ENCODE data around the gene GRK4. TPM values are rescaled to one million over a fixed set of nuclear protein-coding genes. Genes with fewer than 3 reads are reported as not detected.

GRK4 gene
- total and polyA plus RNA-seq, 2 donors (not counting 1 experiment from before 2014, with no cell fraction given), result 0.73 to 2.3 TPM

DNA sequence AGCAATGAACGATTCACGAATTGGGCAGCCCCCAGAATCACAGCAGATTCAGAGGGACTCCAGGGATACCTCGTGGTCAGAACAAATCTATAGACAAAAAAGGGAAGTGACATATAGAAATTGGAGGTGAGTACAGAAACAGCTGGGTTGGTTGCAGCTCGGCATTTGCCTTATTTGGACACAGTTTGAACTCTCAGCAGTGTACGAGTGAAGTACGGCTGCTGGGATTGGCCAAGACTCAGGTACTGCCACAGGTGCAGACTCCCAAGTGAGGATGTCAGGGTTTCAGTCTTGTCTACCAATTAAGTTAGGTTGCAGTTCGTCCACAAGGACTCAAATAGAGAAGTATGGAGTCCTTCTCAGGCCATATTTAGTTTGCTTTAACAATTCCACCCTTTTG, 82.8 kb downstream of the GRK4 start:
- ChIA-PET POLR2A (no interaction called here), CTCF (interaction anchor here (1.1 to 5.0 kb wide), 7 partner anchors 8 to 350 kb away, joined by 3 to 29 read pairs (median 3); no protein-coding TSS in a partner anchor)
- Histone ChIP-seq H3K4me2 (replicated peaks; ENCODE audit: low read depth, low read length, poor library complexity, severe bottlenecking) (peak overlapping the region; percentile 54), H3K79me2 (ENCODE audit: control insufficient read depth, insufficient read depth, low read length) (peaks cover 15% of the 10 kb centered on the region), H3K27me3 (replicated peaks in 1 of 4; ENCODE audit: control extremely low read depth in 1 of 4, control insufficient read depth in 3 of 4, insufficient read depth in 4 of 4, low read length in 3 of 4) (no peaks in the 10 kb centered on the region), H3K4me1 (ENCODE audit: control insufficient read depth in 2 of 2, insufficient read depth in 2 of 2, low read length in 2 of 2) (peaks cover 47 to 75% of the 10 kb centered on the region in 2 donors), H2AFZ (ENCODE audit: insufficient read depth, low read depth, low read length, poor library complexity, severe bottlenecking) (no peak overlapping the region), H3K9me3 (ENCODE audit: control extremely low read depth in 1 of 3, control insufficient read depth in 2 of 3, insufficient read depth in 1 of 3, low read length in 2 of 3) (peaks cover 0 to 12% (median 5%) of the 10 kb centered on the region in 3 donors), H4K20me1 (ENCODE audit: control insufficient read depth, insufficient read depth, low read length, poor library complexity, severe bottlenecking) (no peaks in the 10 kb centered on the region), H3K9ac (ENCODE audit: low read length) (peak overlapping the region; percentile 29), H3K4me3 (ENCODE audit: control extremely low read depth in 1 of 5, extremely low read depth in 1 of 5, insufficient read depth in 1 of 5, low read depth in 2 of 5, low read length in 4 of 5) (peak overlapping the region in 1 of 5 experiments; percentile 20), H3K36me3 (replicated peaks in 1 of 2; ENCODE audit: control extremely low read depth in 1 of 2, control insufficient read depth in 1 of 2, extremely low read depth in 1 of 2, insufficient read depth in 2 of 2, low read length in 1 of 2) (no peaks in the 10 kb centered on the region), H3K27ac (ENCODE audit: low read length in 2 of 2) (peak overlapping the region; percentile 83 to 97)
- intact Hi-C loops (cut with micrococcal nuclease), result loop anchor here (2.0 to 10.0 kb wide), 7 partner anchors 83 to 439 kb away; partner anchors contain the start of genes ADD1, GRK4 and NOP14
- no peaks in the 10 kb centered on the region for H3K27me3 Mint-ChIP-seq
- peak overlapping the region; percentile 54 for H3K4me3 Mint-ChIP-seq
- H3K4me1 Mint-ChIP-seq, result peaks cover 58% of the 10 kb centered on the region
- no peaks in the 10 kb centered on the region for H3K9me3 Mint-ChIP-seq (ENCODE audit: insufficient read depth)
- H3K27ac Mint-ChIP-seq, result peak overlapping the region; percentile 91
- DNase-seq, result peak; percentile 64
- ATAC-seq (ENCODE audit: low read depth), result no peak
- no peak for TF ChIP-seq CTCF (IDR thresholded peaks at IDR 0.05)
- no peak for TF ChIP-seq EZH2 (IDR thresholded peaks at IDR 0.05; ENCODE audit: borderline replicate concordance, insufficient read depth, low read depth, low read length, poor library complexity, severe bottlenecking)
- WGBS (ENCODE audit: insufficient coverage), result 35% methylated on average over 4 of the region's 7 CpGs

DNA sequence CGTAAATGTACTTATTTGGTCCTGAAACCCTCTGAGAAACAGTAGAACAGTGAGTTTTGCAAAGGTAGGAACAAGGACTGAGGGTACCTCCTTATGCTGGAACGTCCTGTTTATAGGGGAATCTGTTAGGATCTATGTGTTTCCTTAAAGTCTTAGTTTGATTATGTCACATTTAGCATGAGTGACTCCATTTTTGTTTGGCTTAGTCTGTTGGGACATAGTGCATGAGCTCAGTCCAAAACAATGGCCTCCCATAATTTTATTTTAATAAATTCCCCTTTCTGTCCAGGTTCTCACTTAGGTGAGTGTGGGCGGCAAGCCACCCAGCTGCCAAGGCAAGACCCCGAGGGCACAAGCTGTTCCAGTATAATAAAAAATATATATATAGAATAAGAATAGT, 83.3 kb downstream of the GRK4 start:
- WGBS (ENCODE audit: insufficient coverage), result 100% methylated on average over 1 of the region's 4 CpGs
- Histone ChIP-seq H3K36me3 (replicated peaks in 1 of 2; ENCODE audit: control extremely low read depth in 1 of 2, control insufficient read depth in 1 of 2, extremely low read depth in 1 of 2, insufficient read depth in 2 of 2, low read length in 1 of 2) (no peaks in the 10 kb centered on the region), H3K27me3 (replicated peaks in 1 of 4; ENCODE audit: control extremely low read depth in 1 of 4, control insufficient read depth in 3 of 4, insufficient read depth in 4 of 4, low read length in 3 of 4) (no peaks in the 10 kb centered on the region), H4K20me1 (ENCODE audit: control insufficient read depth, insufficient read depth, low read length, poor library complexity, severe bottlenecking) (no peaks in the 10 kb centered on the region), H3K4me2 (replicated peaks; ENCODE audit: low read depth, low read length, poor library complexity, severe bottlenecking) (peak overlapping the region; percentile 54), H3K9ac (ENCODE audit: low read length) (no peak overlapping the region), H3K4me3 (ENCODE audit: control extremely low read depth in 1 of 5, extremely low read depth in 1 of 5, insufficient read depth in 1 of 5, low read depth in 2 of 5, low read length in 4 of 5) (peak overlapping the region in 1 of 5 experiments; percentile 20), H3K79me2 (ENCODE audit: control insufficient read depth, insufficient read depth, low read length) (peaks cover 14% of the 10 kb centered on the region), H2AFZ (ENCODE audit: insufficient read depth, low read depth, low read length, poor library complexity, severe bottlenecking) (no peak overlapping the region), H3K27ac (ENCODE audit: low read length in 2 of 2) (peak overlapping the region; percentile 92 to 97), H3K9me3 (ENCODE audit: control extremely low read depth in 1 of 3, control insufficient read depth in 2 of 3, insufficient read depth in 1 of 3, low read length in 2 of 3) (peaks cover 0 to 12% (median 5%) of the 10 kb centered on the region in 3 donors), H3K4me1 (ENCODE audit: control insufficient read depth in 2 of 2, insufficient read depth in 2 of 2, low read length in 2 of 2) (peaks cover 47 to 70% of the 10 kb centered on the region in 2 donors)
- POLR2A ChIA-PET, result interaction anchor here (0.8 kb wide), 1 partner anchor 9 kb away, joined by 3 read pairs; no protein-coding TSS in a partner anchor
- TF ChIP-seq EZH2 (IDR thresholded peaks at IDR 0.05; ENCODE audit: borderline replicate concordance, insufficient read depth, low read depth, low read length, poor library complexity, severe bottlenecking) (no peak), CTCF (IDR thresholded peaks at IDR 0.05) (no peak)
- Mint-ChIP-seq H3K4me3 (no peak overlapping the region), H3K4me1 (peaks cover 54% of the 10 kb centered on the region), H3K27me3 (no peaks in the 10 kb centered on the region), H3K27ac (peak overlapping the region; percentile 91), H3K9me3 (ENCODE audit: insufficient read depth) (no peaks in the 10 kb centered on the region)
- ATAC-seq (ENCODE audit: low read depth), result no peak
- no peak for DNase-seq
- CTCF ChIA-PET, result interaction anchor here (0.9 to 5.0 kb wide), 7 partner anchors 9 to 350 kb away, joined by 3 to 29 read pairs (median 3); no protein-coding TSS in a partner anchor
- intact Hi-C loops (cut with micrococcal nuclease), result loop anchor here (1.0 to 10.0 kb wide), 11 partner anchors 8 to 438 kb away; partner anchors contain the start of genes ADD1, GRK4, HTT and HTT-AS
